Measurements from ENCODE around the gene SLC25A45.

The SLC25A45 gene

GRCh38 chr11:65389294-65389980 is 7.0 kb upstream of the SLC25A45 start:
- no peak for DNase-seq (ENCODE audit: low read depth, low spot score)

GRCh38 chr11:65388731-65389130 is 6.3 kb upstream of the SLC25A45 start:
- DNase-seq (ENCODE audit: low read depth, low spot score): no peak

GRCh38 chr11:65386307-65387140 is 4.1 kb upstream of the SLC25A45 start, which contains the start of gene FRMD8:
FRMD8 (plus strand) TSS chr11:65386637; CDS start chr11:65387037, 400 bp downstream.
- no peak for DNase-seq (ENCODE audit: low read depth, low spot score)

GRCh38 chr11:65384301-65384889 is 1.9 kb upstream of the SLC25A45 start:
- DNase-seq (ENCODE audit: low read depth, low spot score): no peak

- DNase-seq (ENCODE audit: low read depth, low spot score): no peak
Observed at GRCh38 chr11:65383778-65384177, 1.3 kb upstream of the SLC25A45 start.

- DNase-seq (ENCODE audit: low read depth, low spot score): no peak
Observed at GRCh38 chr11:65382804-65383368, 440 bp upstream of the SLC25A45 start.

GRCh38 chr11:65381716-65382032 is 772 bp downstream of the SLC25A45 start:
- DNase-seq (ENCODE audit: low read depth, low spot score): no peak

GRCh38 chr11:65380460-65381119 is 1.9 kb downstream of the SLC25A45 start:
- DNase-seq (ENCODE audit: low read depth, low spot score): no peak

- DNase-seq (ENCODE audit: low read depth, low spot score): no peak
Observed at GRCh38 chr11:65379698-65380459, 2.6 kb downstream of the SLC25A45 start.

GRCh38 chr11:65378928-65379638 is 3.4 kb downstream of the SLC25A45 start:
- no peak for DNase-seq (ENCODE audit: low read depth, low spot score)

GRCh38 chr11:65378208-65378927 is 4.1 kb downstream of the SLC25A45 start:
- no peak for DNase-seq (ENCODE audit: low read depth, low spot score)

GRCh38 chr11:65377777-65378176 is 4.7 kb downstream of the SLC25A45 start:
- no peak for DNase-seq (ENCODE audit: low read depth, low spot score)

GRCh38 chr11:65377036-65377435 is 5.4 kb downstream of the SLC25A45 start:
- no peak for DNase-seq (ENCODE audit: low read depth, low spot score)

- no peak for DNase-seq (ENCODE audit: low read depth, low spot score)
Observed at GRCh38 chr11:65376138-65376713, 6.2 kb downstream of the SLC25A45 start.

- DNase-seq (ENCODE audit: low read depth, low spot score): no peak
Observed at GRCh38 chr11:65375012-65375411, 7.4 kb downstream of the SLC25A45 start.

- no peak for DNase-seq (ENCODE audit: low read depth, low spot score)
Observed at GRCh38 chr11:65373839-65374580, 8.4 kb downstream of the SLC25A45 start.

- no peak for DNase-seq (ENCODE audit: low read depth, low spot score)
Observed at GRCh38 chr11:65370659-65371049, 11.8 kb downstream of the SLC25A45 start.

GRCh38 chr11:65366340-65366773 is 16.1 kb downstream of the SLC25A45 start:
- peak; percentile 57 for DNase-seq (ENCODE audit: low read depth, low spot score)

GRCh38 chr11:65363770-65364169 is 18.7 kb downstream of the SLC25A45 start:
- no peak for DNase-seq (ENCODE audit: low read depth, low spot score)

All from iPS DF 19.7 (cell line).